ENCODE results near the gene GPR27. TPM values are rescaled to one million over a fixed set of nuclear protein-coding genes. Genes with fewer than 3 reads are reported as not detected.

The GPR27 gene
- total RNA-seq, 1 experiment from 2014 or later = 15.5 TPM

GRCh38 chr3:71732637-71733036, 21.0 kb upstream of the GPR27 start:
- H2AFZ ChIP-seq (ENCODE audit: low read length) = no peak overlapping the region
- H3K23ac ChIP-seq (ENCODE audit: insufficient read length, low read depth, low read length) = no peak overlapping the region
- no peak overlapping the region for H3K4me3 Mint-ChIP-seq
- H3K27ac Mint-ChIP-seq = no peak overlapping the region
- no peaks in the 10 kb centered on the region; the same call in 1 of the 2 replicates for H3K27me3 Mint-ChIP-seq (ENCODE audit: low read depth)
- H4K91ac ChIP-seq (ENCODE audit: insufficient read length, low read depth, low read length) = no peak overlapping the region
- H3T11ph ChIP-seq (ENCODE audit: low read length) = no peak overlapping the region
- WGBS (ENCODE audit: extremely low coverage, insufficient read length, low lambda C conversion rate) = no CpG with 5 or more reads among the region's 4 CpGs
- no peak overlapping the region for H2AK5ac ChIP-seq (ENCODE audit: insufficient read length, low read length)
- H2BK12ac ChIP-seq (ENCODE audit: insufficient read length, low read depth, low read length) = no peak overlapping the region
- no peak for DNase-seq
- no peak overlapping the region for H3K27ac ChIP-seq (ENCODE audit: insufficient read length, low read depth, low read length)
- no peaks in the 10 kb centered on the region; a peak in 2 of 7 replicates for H3K36me3 Mint-ChIP-seq (ENCODE audit: insufficient read depth in 1 of 3, low read depth in 3 of 3)
- no peak for TF ChIP-seq CTCF (conservative IDR thresholded peaks at IDR 0.05)
- no peak overlapping the region for H2BK20ac ChIP-seq (ENCODE audit: low read depth, low read length, poor library complexity, severe bottlenecking)
- peaks cover 7% of the 10 kb centered on the region; the same call in 1 of the 2 replicates for H3K4me1 ChIP-seq (ENCODE audit: insufficient read depth, low read length)
- no peaks in the 10 kb centered on the region for H4K20me1 ChIP-seq (ENCODE audit: control insufficient read depth, insufficient read depth, insufficient read length)
- no peak overlapping the region for H3K4ac ChIP-seq (ENCODE audit: low read depth, low read length)
- no peak overlapping the region for H3K4me2 ChIP-seq (ENCODE audit: insufficient read depth, insufficient read length, low read length)
- no peak overlapping the region for H3K14ac ChIP-seq (ENCODE audit: insufficient read depth, low read length)
- no peak overlapping the region for H2BK5ac ChIP-seq (ENCODE audit: insufficient read length, low read length)
- H3K27me3 ChIP-seq (ENCODE audit: insufficient read depth, low read length) = no peaks in the 10 kb centered on the region
- no peak overlapping the region for H3K9ac ChIP-seq (ENCODE audit: extremely low read depth, insufficient read length, low read length)
- H3K79me2 ChIP-seq (ENCODE audit: insufficient read depth, low read length) = no peaks in the 10 kb centered on the region
- no peaks in the 10 kb centered on the region for H3K79me1 ChIP-seq (ENCODE audit: insufficient read depth, low read depth, low read length, poor library complexity, severe bottlenecking)
- H3K56ac ChIP-seq (ENCODE audit: insufficient read length, low read depth, low read length) = no peak overlapping the region
- 0 out of 5 replicates have a peak, but pooled peaks cover 0 to 2% of the 10 kb centered on the region in 2 experiments for H3K9me3 Mint-ChIP-seq
- no peaks in the 10 kb centered on the region for H3K23me2 ChIP-seq (ENCODE audit: insufficient read length, low read depth, low read length, poor library complexity, severe bottlenecking)
- H3K4me1 Mint-ChIP-seq = peaks cover 28 to 31% of the 10 kb centered on the region in 2 experiments
- no peak overlapping the region for H3K18ac ChIP-seq (ENCODE audit: insufficient read length, low read depth, low read length)
- H3K9me3 ChIP-seq (ENCODE audit: control insufficient read depth, low read depth, low read length) = no peaks in the 10 kb centered on the region
- H4K8ac ChIP-seq (replicated peaks; ENCODE audit: insufficient read length, low read depth, low read length) = no peak overlapping the region
- no peak overlapping the region for H4K5ac ChIP-seq (ENCODE audit: insufficient read length, low read depth, low read length)
- H2BK15ac ChIP-seq (ENCODE audit: low read depth, low read length) = no peak overlapping the region
- no peak overlapping the region for H2BK120ac ChIP-seq (ENCODE audit: low read depth, low read length, poor library complexity, severe bottlenecking)

Measured in H9 (cell line).